DMS153 (cell line): ENCODE results near the gene MYMK.

Experiments
- DNase-seq: peaks from one replicate; lab custom pipeline; 2025; lab: John Stamatoyannopoulos, UW

The MYMK gene

DNA sequence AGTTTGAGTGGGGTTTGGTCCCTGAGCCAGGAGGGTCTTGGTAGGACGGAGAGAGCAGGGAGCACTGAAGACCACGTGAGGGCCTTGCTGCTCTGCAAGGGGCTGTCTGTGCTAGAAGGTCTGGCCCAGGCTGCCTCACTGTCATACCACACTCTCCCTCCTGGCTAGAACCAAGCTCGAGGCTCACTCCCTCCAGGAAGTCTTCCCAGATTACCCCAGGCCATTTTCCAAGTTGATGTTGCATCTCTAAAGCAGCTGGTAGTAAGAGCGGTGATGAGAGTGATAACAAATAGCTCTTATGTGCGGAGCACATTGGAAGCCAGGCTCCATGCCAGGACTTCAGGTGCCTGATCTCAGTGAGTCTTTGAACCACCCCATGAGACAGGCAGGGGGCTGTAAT, 6.6 kb downstream of the MYMK start:
- DNase-seq: peak; percentile 60

DNA sequence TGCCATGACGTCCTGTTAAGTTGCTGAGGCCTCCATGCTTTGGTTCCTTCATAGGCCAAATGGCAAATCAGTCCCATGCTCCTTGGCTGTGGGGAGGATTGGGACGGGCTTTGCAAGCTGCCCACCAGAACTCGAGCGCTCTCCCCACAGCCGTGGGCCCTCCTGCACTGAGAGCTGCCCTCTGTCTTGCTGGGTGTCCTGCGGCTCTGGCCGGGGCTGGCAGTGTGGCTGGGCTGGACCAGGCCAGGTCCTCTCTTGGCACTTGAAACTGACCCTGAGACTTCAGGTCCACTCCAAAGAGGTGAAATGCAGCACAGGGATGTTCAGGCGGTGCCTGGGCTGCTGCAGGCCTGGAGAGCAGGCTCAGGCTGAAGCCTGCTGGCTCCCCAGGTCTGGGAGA, 7.0 kb downstream of the MYMK start:
- no peak for DNase-seq

DNA sequence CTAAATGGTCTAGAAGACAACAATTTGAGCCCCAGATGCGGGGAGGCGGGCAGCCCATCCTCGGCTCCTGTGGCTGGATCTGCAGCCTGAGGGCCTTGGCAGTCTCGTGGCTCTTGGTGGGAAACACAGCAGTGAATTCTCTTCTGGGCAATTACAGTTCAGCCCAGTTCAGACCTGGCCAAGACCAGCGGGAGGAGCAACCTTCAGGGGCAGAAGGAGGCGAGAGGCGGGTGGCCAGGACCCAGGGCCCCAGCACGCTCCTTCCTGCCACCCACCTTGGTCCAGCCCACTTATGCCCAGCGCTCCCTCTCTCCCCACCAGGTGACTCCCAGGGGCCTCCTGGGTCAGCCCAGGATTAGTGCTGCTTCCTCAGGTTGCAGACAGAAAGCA, 7.8 kb downstream of the MYMK start:
- no peak for DNase-seq

DNA sequence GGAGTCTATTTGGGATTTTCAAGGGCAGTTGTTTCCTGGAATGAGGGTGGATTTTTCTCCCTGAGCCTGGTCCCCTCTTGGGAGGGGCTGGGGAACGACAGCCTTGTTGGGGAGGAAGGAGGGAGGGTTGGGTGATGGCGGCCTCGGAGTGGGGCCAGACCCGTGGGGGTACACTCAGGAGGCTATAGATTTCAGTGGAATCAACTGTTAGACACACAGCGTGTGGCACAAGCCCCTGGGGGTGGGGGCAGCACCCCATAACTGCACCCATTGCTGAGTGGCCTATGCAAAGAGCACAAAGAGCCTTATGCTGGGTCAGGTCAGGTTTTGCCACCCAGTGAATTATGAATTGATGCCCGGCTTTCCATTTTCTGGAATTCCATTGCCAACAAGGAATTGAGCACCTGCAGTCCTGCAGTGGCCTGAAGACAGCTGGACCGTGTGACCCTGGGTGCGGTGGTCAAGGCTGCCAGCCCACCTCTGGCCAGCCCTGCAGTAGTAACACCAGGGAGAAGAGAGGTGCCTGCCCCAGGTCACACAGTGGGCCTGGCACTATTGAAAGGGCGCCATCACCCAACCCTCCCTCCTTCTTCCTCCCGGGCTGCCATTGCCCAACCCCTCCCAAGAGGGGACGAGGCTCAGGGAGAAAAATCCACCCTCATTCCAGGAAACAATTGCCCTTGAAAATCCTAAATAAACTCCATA, 8.4 kb downstream of the MYMK start:
- no peak for DNase-seq

DNA sequence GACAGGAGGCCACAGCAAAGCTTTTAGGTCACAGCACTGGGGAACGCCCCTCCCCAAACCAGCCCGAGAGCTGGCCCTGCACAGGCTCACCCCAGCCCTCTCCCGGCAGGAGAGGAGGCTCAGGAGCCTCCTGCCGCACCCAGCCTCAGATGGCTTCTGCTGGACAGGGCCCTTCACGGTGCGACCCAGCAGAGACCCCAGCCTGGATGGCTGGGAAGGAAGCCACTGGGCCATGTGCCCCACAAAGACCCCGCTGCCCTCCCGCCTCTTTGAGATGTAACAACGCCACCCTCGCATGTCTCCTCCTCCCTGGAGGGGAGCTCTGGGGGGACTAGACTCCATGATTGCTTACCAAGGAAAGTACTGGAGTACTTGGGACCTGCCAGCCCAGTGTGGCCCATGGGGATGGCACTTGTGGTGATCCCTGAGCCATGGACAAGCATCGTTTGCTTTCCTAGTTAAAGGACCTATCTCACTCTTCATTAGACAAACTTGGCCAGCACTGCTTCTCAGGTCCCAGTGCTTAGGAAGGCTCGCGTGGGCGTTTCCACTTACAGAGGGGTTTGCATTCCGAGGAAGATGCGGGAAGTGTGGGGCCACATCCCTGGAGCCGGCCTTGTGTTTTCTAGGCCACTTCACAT, 9.0 kb downstream of the MYMK start:
- no peak for DNase-seq

DNA sequence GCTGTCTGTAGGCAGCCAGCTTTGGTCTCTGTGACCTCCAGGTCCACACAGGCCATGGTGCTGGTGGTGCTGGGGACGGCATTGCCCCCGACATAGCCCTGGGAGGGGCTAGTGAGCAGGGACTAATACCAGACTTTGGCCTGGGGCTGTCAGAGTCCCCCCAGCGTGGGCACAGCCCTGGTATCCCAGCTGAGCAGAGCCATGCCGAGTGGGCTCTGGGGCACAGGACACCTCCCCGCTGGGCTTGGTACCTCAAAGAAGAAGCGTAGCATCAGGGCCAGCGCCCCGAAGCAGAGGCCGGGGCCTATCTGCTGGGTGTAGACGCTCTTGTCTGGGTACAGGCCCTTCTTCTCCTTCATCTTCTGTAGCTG, 9.5 kb downstream of the MYMK start:
- DNase-seq: no peak

DNA sequence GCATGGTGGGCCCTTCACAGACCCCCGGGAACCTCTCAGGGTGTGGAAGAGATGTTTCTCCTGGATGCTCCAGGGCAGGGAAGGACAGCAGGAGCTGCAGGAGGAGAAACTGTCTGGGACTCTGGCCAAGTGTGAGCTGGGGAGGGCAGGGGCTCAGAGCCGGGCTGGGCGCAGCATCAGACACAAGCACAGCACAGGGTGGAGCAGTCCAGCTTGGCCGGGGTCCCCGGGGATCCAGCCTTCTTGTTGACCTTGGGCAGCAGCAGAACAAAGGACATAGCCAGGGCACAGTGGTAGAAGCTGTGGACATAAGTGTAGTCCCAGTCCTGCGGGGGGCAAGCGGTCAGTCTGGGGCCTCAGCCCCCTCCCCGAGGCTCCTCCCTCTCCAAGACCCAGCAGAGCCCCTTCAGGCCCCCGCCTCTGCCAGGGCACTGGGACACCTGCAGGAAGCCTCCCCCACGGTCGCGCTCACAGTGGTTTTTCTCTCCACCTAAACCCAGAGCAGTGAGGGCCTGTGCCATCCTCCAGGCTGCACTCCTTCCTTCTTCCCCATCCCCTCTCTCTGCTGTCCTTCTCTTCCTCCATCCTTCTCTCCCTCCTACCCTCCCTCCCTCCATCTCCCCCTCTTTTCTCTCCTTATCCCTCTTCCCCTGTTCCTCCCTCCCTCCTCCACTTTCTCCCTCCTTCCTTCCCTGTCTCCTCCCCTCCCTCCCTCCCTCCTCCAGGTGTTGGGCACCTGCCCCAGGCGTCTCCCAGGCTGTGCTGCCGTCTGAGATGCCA, 10.1 kb downstream of the MYMK start:
- peak; percentile 46 for DNase-seq

DNA sequence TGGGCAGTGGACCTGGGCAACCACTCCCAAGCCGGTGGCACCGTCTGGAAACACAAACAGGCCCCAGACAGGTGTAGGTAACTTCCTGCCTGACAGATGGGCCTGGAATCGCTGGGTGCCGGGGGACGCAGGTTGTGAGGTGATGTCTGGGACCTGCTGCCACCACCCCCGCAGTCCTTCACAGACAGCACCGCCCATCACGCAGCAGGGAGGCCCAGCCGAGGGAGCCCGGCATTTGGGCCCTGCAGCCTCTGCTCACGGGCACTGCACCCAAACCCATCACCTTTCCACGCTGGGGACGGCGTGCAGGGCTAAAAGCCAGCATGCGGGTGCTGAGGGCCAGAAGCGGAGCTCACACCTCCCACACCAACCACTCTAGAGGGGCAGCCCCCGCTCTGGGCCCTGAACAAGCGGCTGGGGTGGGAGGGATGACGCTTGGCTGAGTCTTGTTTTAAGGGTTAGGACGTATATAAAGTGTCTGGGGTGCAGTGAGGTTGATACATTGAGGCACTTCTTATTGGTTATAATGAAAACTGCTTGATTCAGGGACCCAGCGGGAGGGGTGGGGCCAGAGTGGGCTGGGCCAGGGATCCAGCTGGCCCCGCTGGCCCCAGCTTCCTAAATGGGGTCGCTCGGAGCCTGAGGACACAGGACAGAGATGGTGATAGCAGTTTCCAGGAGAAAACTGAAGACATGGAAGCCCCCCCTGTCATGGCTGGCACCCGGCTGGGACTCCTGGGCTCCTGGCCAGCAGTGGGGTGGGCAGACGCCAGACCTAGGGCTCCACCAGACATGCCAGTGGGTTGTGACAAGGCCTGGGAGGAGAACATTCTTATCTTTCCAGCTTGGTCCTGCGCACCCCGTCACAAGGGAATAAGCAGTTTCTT, 11.3 kb downstream of the MYMK start:
- peak; percentile 81 for DNase-seq

DNA sequence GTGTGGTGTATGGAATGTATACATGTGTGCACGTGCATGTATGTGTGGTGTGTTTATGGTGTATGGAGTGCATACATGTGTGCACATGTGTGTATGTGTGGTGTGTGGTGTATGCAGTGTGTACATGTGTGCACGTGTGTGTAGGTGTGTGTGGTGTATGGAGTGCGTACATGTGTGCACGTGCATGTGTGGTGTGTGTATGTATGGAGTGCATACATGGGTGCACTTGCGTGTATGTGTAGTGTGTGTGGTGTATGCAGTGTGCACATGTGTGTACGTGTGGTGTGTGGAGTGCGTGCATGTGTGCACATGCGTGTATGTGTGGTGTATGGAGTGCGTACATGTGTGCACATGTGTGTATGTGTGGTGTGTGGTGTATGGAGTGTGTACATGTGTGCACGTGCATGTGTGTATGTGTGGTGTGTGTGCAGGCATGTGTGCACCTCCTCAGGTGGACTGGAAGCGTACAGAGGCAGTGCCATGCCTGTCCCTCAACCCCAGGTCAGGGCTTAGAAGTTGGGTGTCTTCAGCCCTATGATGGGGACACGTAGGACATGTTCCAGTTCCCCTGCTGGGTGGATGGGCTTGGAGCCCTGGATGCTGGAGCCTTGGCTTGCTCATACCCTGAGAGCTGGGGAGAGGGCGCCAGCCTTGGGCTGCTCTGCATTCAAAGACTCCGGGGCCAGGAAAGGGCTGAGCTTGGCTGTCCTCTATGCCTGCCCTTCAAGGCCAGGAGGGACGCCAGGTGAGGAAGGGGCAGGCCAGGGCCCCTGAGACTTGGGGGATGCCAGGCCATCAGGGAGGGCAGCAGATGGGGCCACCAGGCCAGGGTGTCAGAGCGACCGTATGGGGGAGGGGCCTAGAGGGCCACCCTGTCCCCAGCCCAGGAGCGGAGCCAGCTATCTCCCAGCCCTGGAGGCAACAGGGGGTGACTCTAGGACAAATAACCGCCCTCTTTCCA, 12.2 kb downstream of the MYMK start:
- DNase-seq: no peak

DNA sequence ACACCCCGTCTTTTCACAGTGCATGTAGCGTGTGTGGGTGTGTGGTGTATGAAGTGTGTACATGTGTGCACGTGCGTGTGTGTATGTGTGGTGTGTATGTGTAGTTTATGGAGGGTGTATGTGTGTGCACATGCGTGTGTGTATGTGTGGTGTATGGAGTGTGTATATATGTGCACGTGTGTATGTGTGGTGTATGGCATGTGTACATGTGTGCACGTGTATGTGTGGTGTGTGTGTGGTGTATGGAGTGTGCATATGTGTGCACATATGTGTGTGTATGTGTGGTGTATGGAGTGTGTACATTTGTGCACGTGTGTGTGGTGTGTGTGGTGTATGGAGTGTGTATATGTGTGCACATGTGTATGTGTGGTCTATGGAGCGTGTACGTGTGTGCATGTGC, 13.2 kb downstream of the MYMK start:
- DNase-seq: no peak

DNA sequence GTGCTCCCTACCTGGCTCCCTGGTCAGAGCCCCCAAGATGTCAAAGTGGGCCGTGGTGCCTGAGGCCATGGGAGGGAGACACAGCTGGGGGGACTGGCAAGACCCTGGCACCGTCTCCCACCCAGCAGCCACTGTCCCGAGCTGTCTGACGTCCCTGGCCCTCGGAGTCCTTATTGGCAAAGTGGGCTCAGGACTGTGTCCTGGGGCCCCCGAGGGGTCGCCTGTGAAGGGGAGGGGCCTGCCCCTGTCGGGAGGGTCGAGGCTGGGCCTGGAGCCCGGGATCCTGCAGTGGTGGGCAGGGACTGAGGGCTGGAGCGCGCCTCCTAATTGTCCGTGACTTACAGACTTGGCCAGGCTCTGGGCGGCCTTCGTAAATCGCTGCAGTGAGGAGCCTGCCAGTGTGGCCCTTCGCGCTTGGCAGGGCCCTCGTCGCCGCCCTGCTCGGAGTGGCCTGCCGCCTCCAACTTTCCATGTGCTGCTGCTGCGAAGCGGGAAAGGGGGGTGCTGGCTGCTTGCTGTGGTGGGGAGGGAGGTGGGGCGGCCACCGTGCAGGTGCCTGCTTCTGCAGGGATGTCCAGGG, 13.7 kb downstream of the MYMK start:
- no peak for DNase-seq

DNA sequence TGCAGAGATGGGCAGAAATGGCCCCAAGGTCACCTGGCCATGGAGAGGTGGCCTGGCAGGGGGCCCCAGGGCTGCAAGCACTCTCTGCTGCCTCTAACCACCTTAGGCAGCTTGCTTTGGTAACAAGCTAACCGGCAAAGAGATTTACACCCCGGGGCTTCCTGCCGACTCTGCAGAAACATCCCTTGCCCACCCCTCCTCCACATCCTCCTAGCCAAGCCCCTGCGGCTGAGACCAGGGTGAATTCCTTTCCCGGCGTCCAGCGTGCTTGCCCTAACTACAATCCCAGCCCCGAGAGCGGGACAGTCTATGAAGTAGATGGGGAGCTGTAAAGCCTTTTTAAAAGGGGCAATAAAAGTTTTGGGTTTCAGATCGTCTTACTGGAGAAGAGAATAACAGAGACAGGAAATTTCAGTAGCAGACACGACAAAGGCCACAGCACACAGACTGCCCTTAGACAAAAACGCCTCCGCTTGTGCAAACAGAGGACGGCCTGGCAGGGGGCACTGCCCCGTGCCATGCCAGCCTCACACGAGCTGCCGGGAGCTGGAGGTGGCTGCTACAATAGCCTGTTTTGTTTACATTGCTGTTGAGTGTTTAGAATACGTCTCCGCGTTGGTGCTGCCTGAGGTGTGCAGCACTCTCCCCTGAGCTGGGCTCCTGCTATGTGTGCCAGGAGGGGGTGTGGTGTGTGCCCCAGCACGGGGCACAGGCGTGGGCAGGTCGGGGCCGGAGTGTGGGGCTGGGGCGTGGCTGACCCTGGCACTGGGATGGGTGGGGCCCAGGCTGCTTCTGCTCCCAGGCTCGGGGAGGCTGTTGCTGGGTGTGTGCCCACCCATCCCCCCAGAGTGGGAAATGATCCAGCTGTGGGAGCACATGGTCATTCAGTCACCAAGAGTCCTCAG, 15.3 kb downstream of the MYMK start:
- peak; percentile 98 for DNase-seq

DNA sequence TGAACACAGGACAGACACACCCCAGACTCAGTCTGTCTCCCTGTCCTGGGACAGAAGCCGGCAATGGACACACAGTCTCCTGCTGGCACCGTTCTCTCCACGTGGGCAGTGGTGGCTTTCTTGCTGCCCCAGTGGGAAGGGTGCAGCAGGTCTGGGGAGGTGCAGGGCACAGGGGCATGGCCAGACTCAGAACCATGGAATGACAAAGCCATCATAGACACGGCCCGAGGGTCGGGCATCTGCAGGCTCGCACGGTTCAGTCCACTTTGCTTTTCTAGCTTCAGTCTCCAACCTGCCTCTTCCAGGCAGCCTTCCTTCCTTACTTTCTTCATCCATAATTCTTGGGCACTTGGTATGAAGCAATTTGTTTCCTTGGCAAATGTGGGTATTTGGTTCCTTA, 16.7 kb downstream of the MYMK start:
- DNase-seq: no peak

DNA sequence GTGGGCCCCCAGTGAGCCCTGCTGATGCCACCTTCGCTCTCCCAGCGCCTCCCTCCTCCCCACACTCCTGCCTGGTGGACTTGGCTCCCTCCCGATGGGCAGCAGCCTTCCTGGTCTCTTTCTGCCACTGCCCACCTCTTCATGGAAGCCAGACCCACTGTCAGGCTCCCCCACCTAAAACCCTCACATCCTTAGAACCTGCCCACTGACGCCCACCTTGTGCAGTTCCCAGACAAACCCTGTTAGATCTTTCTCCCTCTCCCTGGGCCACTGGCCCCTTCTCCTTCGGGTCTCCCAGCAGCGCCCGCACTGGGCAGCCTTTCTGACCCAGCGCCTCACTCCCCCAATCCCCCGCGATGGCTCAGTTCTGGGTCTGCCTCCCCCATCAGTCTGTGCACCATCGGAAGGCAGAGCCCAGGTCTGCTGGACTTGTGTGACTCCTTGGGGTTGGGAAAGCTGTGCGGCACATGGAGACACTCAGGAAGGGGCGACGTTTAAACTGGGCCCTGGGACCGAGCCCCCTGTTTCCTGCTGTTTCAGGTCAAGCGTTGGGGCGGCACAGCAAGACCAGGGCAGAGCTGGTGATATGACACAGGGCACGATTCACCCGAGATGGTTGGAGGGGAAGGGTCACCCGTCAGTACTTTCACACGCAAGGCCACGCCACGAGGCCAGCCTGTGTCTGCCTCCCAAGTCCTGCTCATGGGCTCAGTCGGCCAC, 17.4 kb downstream of the MYMK start:
- DNase-seq: no peak

DNA sequence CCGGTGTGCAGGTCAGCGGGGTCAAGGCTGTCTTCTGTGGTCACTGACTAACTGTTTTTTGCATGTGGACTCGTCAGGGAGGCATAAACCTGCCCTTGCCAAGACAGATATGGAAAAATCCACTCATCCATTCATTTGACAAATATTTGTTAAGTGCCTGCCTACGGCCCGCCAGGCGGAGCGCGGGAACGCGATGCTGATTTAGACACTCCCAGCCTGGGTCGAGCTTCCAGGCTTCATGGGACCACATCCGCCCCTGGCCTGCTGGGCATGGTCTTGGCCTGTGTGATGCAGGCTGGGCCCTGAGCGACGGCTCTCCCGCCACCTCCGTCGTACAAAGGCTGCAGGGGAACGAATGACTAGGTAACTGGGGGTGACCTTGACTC, 18.1 kb downstream of the MYMK start:
- peak; percentile 57 for DNase-seq

DNA sequence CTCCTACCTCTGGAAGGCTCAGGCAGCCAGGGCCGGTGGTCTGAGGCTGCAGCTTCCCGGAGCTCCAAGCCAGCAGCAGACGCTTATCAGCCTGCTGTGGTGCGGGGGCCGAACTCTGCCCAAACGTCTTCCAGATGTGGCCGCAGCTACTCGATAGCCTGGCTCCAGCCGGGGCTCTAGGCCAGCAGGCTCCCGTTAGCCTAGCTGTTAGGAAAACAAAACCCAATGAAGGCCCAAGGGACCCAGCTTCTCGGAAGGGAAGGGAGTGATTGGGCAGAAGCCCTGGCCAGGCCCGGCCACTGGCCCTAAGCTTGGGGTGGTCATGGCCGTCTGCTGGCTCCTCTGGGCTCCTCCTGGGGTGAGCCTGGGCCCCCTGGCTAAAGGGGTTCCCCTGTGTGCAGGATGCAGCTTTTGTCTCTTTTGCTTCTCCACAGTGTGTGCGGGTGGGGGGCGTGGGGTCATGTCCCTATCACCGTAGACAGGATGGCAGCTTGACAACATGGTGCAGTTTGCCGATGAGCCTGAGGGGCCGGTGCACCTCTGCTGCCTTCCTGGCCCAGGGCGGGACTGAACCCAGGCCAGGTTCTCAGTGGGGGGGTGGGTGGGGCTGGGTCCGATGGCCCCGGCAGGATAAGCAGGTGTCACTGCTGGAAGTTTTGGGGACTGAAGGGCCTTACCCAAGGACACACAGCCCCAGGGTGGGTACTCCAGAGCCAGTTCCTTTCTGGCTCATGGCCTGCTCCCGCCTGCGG, 18.7 kb downstream of the MYMK start:
- no peak for DNase-seq

DNA sequence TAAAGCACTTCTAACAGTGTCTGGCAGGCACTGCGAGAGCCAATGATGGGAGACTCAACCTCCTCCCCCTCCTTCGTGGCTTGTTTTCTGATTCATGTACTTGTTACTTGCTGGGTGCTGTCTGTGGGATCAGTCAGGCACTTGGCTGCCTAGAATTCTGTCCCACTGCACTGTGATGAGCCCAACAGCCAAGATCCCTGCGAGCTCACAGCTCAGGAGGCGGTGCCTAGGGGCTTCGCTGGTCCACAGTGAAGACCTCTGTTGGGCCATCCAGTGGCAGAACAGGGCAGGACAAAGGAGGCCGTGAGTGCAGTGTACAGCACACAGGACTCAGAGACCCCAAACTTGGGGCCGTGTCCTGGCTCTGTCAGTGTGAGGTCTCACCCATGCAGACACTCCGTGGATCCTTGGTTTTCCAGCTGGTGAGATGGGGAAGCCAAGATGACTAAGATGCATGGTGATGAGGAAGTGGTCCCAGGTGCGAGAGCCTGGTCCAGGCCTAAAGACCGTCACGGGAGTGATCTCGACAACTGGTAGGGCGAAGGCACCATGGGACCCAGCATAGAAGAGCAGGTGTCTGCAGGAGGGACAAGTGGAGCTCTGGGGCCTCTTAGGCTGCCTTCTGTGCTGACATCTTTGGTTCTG, 19.5 kb downstream of the MYMK start:
- no peak for DNase-seq

DNA sequence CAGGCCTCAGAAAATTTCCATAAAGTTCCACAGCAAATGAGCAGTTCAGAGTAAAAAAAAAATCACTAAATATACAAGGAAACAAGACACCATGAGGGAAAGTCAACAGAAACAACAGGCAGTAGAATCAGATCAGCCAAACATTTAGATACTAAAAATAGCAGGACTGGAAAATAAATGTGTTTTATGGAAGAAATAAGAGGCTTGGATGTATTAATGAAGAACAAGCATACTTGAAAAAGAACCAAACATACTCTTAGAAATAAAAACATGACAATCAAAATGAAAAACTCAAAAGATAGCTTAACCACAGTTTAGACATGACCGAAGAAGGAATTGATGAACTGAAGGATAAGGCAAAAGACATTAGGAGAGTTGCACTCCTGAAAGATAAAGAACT, 22.6 kb downstream of the MYMK start:
- DNase-seq: no peak
